ENCODE results near the gene MBP. TPM values are rescaled to one million over a fixed set of nuclear protein-coding genes. Genes with fewer than 3 reads are reported as not detected.

Gene MBP
- total RNA-seq, 2 experiments from 2014 or later = 13.5 to 28.9 TPM

GRCh38 chr18:77137851-77138250 lies 5.3 kb upstream of the MBP start:
- Histone ChIP-seq H3K4me3 (ENCODE audit: low read depth, low read length, poor library complexity, severe bottlenecking) (no peak overlapping the region), H3K36me3 (ENCODE audit: insufficient read depth, low read length) (no peaks in the 10 kb centered on the region; the same call in 1 of the 2 replicates), H4K20me1 (ENCODE audit: insufficient read depth, low read length) (no peaks in the 10 kb centered on the region), H3K27ac (ENCODE audit: low read depth, low read length, poor library complexity, severe bottlenecking) (no peak overlapping the region), H3K9me3 (ENCODE audit: low read length) (no peaks in the 10 kb centered on the region), H2AFZ (ENCODE audit: low read length) (no peak overlapping the region), H3K9me2 (ENCODE audit: insufficient read depth, low read length) (no peaks in the 10 kb centered on the region), H3K4me1 (ENCODE audit: insufficient read depth, low read length, poor library complexity, severe bottlenecking) (peaks cover 18% of the 10 kb centered on the region), H3K79me2 (ENCODE audit: insufficient read depth, low read depth, low read length) (no peaks in the 10 kb centered on the region), H3K4me2 (ENCODE audit: low read length) (no peak overlapping the region)
- ChIA-PET POLR2A (no interaction called here), CTCF (ENCODE audit: unreplicated experiment) (no interaction called here)
- intact Hi-C loops (cut with micrococcal nuclease; ENCODE audit: unreplicated experiment) = no loop called here
- TF ChIP-seq EZH2phosphoT487 (IDR thresholded peaks at IDR 0.05; ENCODE audit: borderline replicate concordance, low read depth, low read length) = no peak
- no peak for TF ChIP-seq CTCF (conservative IDR thresholded peaks at IDR 0.05; ENCODE audit: low read length)
- BruUV-seq (replicated peaks) = no TSS peak
- no peak for DNase-seq (ENCODE audit: low spot score)

- H3K79me2 ChIP-seq (ENCODE audit: insufficient read depth, low read depth, low read length) = no peaks in the 10 kb centered on the region
- no TSS peak for BruUV-seq (replicated peaks)
- CTCF ChIA-PET (ENCODE audit: unreplicated experiment) = no interaction called here
- no peak overlapping the region for H3K4me3 ChIP-seq (ENCODE audit: low read depth, low read length, poor library complexity, severe bottlenecking)
- TF ChIP-seq CTCF (conservative IDR thresholded peaks at IDR 0.05; ENCODE audit: low read length) (no peak), EZH2phosphoT487 (IDR thresholded peaks at IDR 0.05; ENCODE audit: borderline replicate concordance, low read depth, low read length) (no peak)
- no peaks in the 10 kb centered on the region for H4K20me1 ChIP-seq (ENCODE audit: insufficient read depth, low read length)
- no peak overlapping the region for H3K4me2 ChIP-seq (ENCODE audit: low read length)
- no peaks in the 10 kb centered on the region for H3K9me2 ChIP-seq (ENCODE audit: insufficient read depth, low read length)
- POLR2A ChIA-PET = no interaction called here
- no peaks in the 10 kb centered on the region for H3K9me3 ChIP-seq (ENCODE audit: low read length)
- H3K4me1 ChIP-seq (ENCODE audit: insufficient read depth, low read length, poor library complexity, severe bottlenecking) = peaks cover 19% of the 10 kb centered on the region
- intact Hi-C loops (cut with micrococcal nuclease; ENCODE audit: unreplicated experiment) = no loop called here
- H3K27ac ChIP-seq (ENCODE audit: low read depth, low read length, poor library complexity, severe bottlenecking) = no peak overlapping the region
- no peak for DNase-seq (ENCODE audit: low spot score)
- no peaks in the 10 kb centered on the region; the same call in 1 of the 2 replicates for H3K36me3 ChIP-seq (ENCODE audit: insufficient read depth, low read length)
- no peak overlapping the region for H2AFZ ChIP-seq (ENCODE audit: low read length)
These were observed 4.5 kb upstream of the MBP start for GRCh38 chr18:77136871-77137665.

GRCh38 chr18:77136076-77136718 lies 3.6 kb upstream of the MBP start:
- ChIA-PET CTCF (ENCODE audit: unreplicated experiment) (no interaction called here), POLR2A (no interaction called here)

More at GRCh38 chr18:77136076-77136718, 3.6 kb upstream of the MBP start:
- no peak for DNase-seq (ENCODE audit: low spot score)
- H3K4me2 ChIP-seq (ENCODE audit: low read length) = no peak overlapping the region
- H3K79me2 ChIP-seq (ENCODE audit: insufficient read depth, low read depth, low read length) = peaks cover 6% of the 10 kb centered on the region; the same call in 1 of the 2 replicates
- no peaks in the 10 kb centered on the region for H3K9me3 ChIP-seq (ENCODE audit: low read length)
- intact Hi-C loops (cut with micrococcal nuclease; ENCODE audit: unreplicated experiment) = no loop called here
- H3K27ac ChIP-seq (ENCODE audit: low read depth, low read length, poor library complexity, severe bottlenecking) = no peak overlapping the region
- no peaks in the 10 kb centered on the region for H3K9me2 ChIP-seq (ENCODE audit: insufficient read depth, low read length)
- no peaks in the 10 kb centered on the region for H4K20me1 ChIP-seq (ENCODE audit: insufficient read depth, low read length)
- no TSS peak for BruUV-seq (replicated peaks)
- H2AFZ ChIP-seq (ENCODE audit: low read length) = no peak overlapping the region
- TF ChIP-seq EZH2phosphoT487 (IDR thresholded peaks at IDR 0.05; ENCODE audit: borderline replicate concordance, low read depth, low read length) (no peak), CTCF (conservative IDR thresholded peaks at IDR 0.05; ENCODE audit: low read length) (no peak)
- H3K36me3 ChIP-seq (ENCODE audit: insufficient read depth, low read length) = no peaks in the 10 kb centered on the region; the same call in 1 of the 2 replicates
- peaks cover 19% of the 10 kb centered on the region for H3K4me1 ChIP-seq (ENCODE audit: insufficient read depth, low read length, poor library complexity, severe bottlenecking)
- H3K4me3 ChIP-seq (ENCODE audit: low read depth, low read length, poor library complexity, severe bottlenecking) = no peak overlapping the region

All from OCI-LY7 (cell line).